Stimulated activated CD8-positive, alpha-beta memory T cell treated with anti-CD3 and anti-CD28 coated beads, Interleukin-4, amount 100 ng/mL, for 4 hours (primary cell): ENCODE measurements around the gene CFAP299.

Experiments used
- DNase-seq, 2 donors: peaks; one replicate each; pipeline ENCODE4 v3.0.0-alpha.2; 2020; ENCODE audit warnings: low read depth in 2 of 2, low spot score in 1 of 2

The CFAP299 gene

GRCh38 chr4:81007417-81007816 lies 671.9 kb downstream of the CFAP299 start:
- no peak for DNase-seq
